NCI-H748 treated with DMSO at 0.1 percent for 48 hours (cell line): Measurements from ENCODE around the gene LINGO1.

Experiments used
- DNase-seq: peaks from one replicate; lab custom pipeline; 2025; lab: John Stamatoyannopoulos, UW

LINGO1 gene

GRCh38 chr15:77596821-77597803 is 35.6 kb downstream of the LINGO1 start:
- DNase-seq, result no peak

- DNase-seq, result no peak
Observed at GRCh38 chr15:77595231-77595630, 37.5 kb downstream of the LINGO1 start.

- DNase-seq, result no peak
Observed at GRCh38 chr15:77592758-77593157, 40.0 kb downstream of the LINGO1 start.

DNA sequence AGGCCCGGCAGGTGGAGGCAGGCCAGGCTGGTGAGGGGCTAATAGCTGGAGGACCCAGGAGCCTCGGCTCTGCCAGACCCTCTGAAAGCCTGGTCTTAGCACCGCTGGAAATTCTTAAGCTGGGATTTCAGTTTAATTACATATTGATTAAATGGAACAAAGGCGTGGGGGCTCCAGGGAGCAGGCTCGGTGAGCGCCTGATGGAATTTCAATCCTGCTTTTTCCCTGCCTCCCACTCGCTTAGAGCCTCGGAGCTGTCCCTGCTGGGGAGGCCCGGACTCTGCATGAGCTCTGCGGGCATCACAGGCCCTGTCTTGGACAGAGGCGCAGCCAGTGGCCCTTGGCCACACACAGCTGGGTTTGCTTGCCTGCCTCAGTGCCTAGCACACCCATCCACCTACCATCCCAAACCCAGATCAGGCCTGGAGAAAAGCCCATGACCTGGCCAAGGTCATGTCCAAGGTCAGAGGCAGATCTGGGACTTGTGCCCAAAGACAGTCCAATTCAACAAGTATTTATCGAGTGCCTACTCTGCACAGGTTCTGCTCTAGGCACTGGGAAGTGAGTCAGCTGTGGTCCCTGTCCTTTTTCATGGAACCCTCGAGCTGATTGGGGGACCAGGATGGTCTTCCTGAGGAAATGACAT is 40.6 kb downstream of the LINGO1 start:
- DNase-seq, result no peak

- DNase-seq, result no peak
Observed at GRCh38 chr15:77589839-77590238, 42.9 kb downstream of the LINGO1 start.

- no peak for DNase-seq
Observed at GRCh38 chr15:77588126-77588525, 44.6 kb downstream of the LINGO1 start.

DNA sequence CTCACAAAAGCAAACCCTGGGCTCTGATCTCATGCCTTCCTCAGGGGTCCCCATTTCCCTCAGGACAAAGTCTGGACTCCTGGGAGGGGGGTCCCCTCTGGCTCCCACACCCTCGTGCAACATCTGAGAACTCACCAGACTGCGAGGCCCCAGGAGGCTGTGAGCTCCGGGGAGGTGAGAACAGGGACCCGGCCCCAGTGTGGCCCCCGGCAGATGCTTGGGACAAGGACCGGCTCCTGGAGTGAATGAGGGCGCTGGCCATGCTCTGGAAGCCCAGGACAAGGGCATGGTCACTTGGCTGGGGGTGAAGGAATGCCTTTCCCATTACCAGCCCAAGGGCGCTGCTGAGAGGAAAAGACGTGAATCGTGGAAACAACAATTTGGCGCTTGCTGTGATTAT is 48.0 kb downstream of the LINGO1 start:
- DNase-seq, result no peak

DNA sequence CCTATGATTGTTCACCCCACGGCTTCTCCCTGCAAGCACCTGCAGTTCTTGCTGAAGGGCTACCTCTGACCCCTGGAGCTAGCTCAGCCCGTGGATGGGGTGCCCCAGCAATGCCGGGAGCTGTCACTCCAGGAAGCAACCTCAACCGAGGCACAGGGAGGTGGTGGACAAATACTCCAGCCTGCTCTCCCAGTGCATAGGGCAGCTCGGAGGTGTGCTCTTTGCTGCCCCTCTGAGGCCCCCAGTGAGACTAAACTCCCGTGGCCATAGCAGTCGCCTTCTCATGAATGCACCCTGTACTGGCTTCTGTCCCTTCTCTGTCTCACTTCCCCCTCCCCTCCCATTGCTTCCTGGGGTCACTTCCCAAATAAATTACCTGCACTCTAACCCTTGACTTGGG is 48.5 kb downstream of the LINGO1 start:
- DNase-seq, result no peak

GRCh38 chr15:77582763-77583162 is 49.9 kb downstream of the LINGO1 start:
- no peak for DNase-seq

- no peak for DNase-seq
Observed at GRCh38 chr15:77581896-77582569, 50.7 kb downstream of the LINGO1 start.

GRCh38 chr15:77580996-77581682 is 51.6 kb downstream of the LINGO1 start:
- no peak for DNase-seq

- no peak for DNase-seq
Observed at GRCh38 chr15:77579498-77580188, 53.1 kb downstream of the LINGO1 start.

DNA sequence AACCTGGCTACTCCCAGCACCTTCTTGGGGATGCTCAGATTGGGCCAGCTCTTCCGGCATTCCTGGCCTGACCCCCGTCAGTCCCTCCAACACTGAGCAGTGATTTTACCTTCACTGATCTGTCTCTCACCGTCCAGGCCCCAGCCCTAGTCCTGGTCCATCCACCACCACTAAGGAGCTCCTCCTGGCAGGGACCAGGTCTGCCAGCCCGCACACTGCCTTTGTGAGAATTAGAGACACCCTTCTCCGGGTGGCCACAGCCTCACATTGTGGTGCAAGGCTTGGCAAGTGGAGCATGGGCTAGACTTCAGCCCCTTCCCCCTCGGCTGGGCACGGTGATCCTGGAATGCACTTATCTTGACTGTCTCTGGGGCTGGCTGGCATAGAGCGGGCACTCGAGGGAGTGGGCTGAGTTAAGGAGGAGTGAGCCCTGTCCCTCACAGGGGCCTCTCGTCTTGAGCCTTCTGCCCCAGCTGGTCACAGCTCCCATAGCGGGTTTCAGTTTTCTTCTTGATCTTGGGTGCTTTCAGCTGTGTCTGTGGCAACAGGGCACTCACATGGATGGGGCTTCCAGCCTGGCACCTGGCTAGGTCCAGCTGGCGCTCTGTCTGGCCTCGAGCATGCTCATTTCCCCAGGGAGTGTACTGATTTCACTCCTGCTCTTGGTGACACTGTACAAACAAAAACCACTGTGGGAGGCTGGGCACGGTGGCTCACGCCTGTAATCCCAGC is 53.9 kb downstream of the LINGO1 start:
- no peak for DNase-seq

- DNase-seq, result no peak
Observed at GRCh38 chr15:77577366-77577950, 55.3 kb downstream of the LINGO1 start.

DNA sequence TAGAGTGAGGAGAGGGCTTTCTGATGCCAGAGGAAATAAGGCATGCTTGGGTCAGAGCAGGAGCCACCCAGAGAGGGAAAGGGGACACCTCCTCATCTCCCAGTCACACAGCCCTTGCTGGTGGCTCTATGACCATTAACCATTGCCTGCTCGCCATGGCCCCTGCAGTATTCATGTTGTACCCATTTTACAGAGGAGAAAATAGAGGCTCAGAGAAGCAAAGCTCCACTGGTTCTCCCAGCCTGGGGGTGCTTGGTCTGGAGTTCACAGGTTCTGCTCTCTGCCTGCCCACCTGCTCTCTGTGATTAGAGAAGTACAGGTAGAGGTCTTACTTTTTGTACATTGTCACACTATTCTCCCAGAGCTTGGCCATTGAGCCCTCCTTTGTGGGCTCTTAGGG is 56.2 kb downstream of the LINGO1 start:
- no peak for DNase-seq

- DNase-seq, result no peak
Observed at GRCh38 chr15:77575203-77575934, 57.3 kb downstream of the LINGO1 start.

DNA sequence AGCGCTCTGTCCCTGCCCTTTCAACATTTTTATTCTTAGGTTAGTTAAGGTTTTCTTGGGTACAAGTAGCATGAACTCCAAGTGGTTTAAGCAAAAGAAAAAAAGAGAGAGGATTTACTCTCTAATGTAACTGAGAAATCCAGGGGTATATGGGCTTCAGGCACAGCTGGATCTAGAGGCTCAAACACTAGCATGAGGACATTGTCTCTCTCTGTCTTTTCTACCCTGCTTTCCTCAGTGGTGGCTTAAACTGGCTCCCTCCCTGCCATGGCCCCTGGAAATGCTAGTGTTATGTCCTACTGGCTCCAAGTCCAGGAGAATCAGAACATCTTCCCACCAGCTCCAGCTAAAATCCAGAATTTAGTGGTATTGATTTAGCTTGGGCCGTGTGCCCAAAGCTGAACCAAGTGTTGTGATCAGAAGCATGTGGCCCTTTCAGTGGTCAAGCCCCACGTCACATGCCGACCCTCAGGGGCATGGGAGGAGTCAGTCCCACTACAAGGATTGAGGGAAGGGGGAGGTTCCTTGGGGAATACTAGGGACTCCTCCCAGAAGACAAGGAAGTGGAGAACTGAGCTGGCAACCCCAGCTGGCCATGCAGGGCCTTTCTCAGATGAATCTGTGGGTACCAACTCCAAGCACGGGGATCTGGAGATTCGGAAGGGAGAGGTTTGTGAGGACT is 58.0 kb downstream of the LINGO1 start:
- DNase-seq, result no peak

DNA sequence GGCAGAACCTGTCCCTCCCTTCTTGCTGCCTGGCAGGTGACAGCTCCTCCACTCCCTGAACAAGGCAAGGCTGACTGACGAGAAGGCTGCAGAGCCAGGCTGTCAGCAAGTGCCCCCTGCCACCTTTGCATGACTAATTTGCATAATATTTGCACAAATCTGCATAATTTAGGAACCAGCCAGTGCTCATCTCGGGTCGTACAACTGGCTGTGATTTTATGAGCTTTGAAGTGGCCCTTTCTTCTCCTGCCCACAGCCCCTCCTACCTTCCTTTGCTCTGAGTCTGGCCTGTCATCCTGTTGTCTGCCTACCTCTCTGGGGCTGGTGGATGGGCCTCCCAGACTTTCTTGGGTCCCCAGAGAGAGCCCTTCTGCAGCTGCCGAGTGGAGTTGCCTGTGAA is 58.9 kb downstream of the LINGO1 start:
- no peak for DNase-seq

DNA sequence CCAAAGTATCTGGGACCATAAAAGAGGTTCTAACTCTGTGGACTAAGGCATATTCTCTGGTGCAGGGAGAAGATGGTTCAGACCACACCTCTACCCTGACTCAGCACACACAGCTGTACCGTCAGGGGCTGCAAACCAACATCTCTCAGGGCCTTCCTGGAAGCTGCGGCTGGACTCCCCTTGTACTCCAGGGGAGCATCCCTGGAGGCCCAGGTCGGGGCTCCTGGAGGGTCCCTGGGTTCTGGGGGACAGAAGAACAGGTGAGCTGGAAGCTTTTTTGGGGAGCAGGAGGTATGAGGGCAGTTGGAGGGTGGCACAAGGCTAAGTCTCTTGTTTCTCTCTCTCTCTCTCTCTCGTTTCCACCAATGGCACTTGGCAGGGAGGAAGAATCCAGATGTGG is 60.5 kb downstream of the LINGO1 start:
- no peak for DNase-seq
